Left ventricle myocardium inferior (tissue), 1 donor: ENCODE data around the gene HDAC4. TPM values are rescaled to one million over a fixed set of nuclear protein-coding genes. Genes with fewer than 3 reads are reported as not detected.

ENCODE experiments used
- DNase-seq: peaks from one replicate; pipeline ENCODE4 v3.0.0-alpha.2; 2020
- H3K27ac ChIP-seq: fragments of 200-600 bp; replicated peaks from 2 replicates; pipeline ENCODE4 v1.8.0; 2021
- H3K27me3 ChIP-seq: fragments of 200-600 bp; 2 replicates; pipeline ENCODE4 v1.8.0; 2021; ENCODE audit warnings: low read depth
- H3K36me3 ChIP-seq: fragments of 200-600 bp; 2 replicates; pipeline ENCODE4 v1.8.0; 2021
- H3K4me1 ChIP-seq: fragments of 200-600 bp; 2 replicates; pipeline ENCODE4 v1.8.0; 2021
- H3K4me3 ChIP-seq: fragments of 200-600 bp; 2 replicates; pipeline ENCODE4 v1.8.0; 2021; ENCODE audit warnings: mild to moderate bottlenecking, moderate library complexity
- H3K9me3 ChIP-seq: fragments of 200-600 bp; replicated peaks from 2 replicates; pipeline ENCODE4 v1.8.0; 2021
- intact Hi-C: fragments of 100-400 bp; cut with micrococcal nuclease; formaldehyde crosslinking; loops from one replicate; pipeline ENCODE4 v1.11.0; 2022
- total RNA-seq: library from RNA; stranded (reverse); fragmentation: NEBNext Ultra II Directional; extraction: Animal tissue kit (Norgen Biotek cat#: 25700); gene quantifications from one replicate; pipeline ENCODE4 v1.2.1, GENCODE V29; 2021
- TF ChIP-seq, protein P1 (sequence below): fragments of 200-600 bp; IDR thresholded peaks from 2 replicates; pipeline ENCODE4 v1.8.0; 2021; ENCODE audit warnings: antibody characterized with exemption, mild to moderate bottlenecking, borderline replicate concordance
- donor health status: DM: no; HTN: yes; CAD: no; lungs with severe emphysema.

Gene HDAC4
- total RNA-seq, 1 donor from 2014 or later, result 23.9 TPM

DNA sequence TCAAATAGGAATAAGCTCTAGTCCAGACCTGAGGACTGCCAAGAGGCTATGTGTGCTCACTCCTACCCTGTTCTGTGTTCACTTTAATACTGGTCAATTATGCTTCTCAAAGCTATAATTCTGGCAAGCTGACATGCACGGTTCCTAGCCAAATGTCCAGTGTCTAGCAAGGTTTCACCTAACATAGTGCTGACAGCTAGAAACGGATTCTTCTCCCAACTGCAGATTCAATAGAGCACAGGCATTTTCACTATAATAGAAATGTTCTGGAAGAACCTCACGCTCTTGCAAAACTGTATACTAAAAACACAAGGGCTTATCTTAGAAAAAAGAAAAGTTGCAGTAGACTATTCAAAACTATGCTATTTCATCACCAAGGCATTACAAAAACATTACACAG, 45.1 kb downstream of the HDAC4 start:
- Histone ChIP-seq H3K27me3 (no peaks in the 10 kb centered on the region), H3K9me3 (peaks cover 9% of the 10 kb centered on the region), H3K4me3 (no peak overlapping the region), H3K27ac (peak overlapping the region; percentile 59), H3K4me1 (peaks cover 42% of the 10 kb centered on the region), H3K36me3 (peaks cover 21% of the 10 kb centered on the region)
- DNase-seq, result no peak
- intact Hi-C loops, result no loop called here
- TF ChIP-seq, protein P1, sequence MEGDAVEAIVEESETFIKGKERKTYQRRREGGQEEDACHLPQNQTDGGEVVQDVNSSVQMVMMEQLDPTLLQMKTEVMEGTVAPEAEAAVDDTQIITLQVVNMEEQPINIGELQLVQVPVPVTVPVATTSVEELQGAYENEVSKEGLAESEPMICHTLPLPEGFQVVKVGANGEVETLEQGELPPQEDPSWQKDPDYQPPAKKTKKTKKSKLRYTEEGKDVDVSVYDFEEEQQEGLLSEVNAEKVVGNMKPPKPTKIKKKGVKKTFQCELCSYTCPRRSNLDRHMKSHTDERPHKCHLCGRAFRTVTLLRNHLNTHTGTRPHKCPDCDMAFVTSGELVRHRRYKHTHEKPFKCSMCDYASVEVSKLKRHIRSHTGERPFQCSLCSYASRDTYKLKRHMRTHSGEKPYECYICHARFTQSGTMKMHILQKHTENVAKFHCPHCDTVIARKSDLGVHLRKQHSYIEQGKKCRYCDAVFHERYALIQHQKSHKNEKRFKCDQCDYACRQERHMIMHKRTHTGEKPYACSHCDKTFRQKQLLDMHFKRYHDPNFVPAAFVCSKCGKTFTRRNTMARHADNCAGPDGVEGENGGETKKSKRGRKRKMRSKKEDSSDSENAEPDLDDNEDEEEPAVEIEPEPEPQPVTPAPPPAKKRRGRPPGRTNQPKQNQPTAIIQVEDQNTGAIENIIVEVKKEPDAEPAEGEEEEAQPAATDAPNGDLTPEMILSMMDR, result no peak

DNA sequence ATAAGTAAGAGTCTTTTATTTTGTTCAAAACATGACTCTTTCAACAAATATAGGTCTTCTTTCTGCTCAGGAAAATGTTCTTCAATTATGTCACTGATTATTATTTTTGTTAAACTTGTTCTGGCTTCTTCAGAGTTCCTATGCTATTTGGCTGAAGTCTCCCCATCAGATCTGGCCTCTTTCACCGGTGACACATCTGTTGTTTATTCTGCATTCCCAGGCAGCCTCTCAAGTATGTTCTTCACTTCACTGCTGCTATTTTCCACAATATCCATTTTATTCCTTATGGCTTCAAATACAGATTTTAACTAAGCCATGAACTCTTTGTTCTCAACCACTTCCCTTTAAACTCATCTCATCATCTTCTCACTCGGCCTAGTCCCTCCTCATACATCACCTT, 45.7 kb downstream of the HDAC4 start:
- TF ChIP-seq, protein P1, result no peak
- DNase-seq, result no peak
- peaks cover 9% of the 10 kb centered on the region for H3K9me3 ChIP-seq
- intact Hi-C loops, result no loop called here
- H3K36me3 ChIP-seq, result peaks cover 23% of the 10 kb centered on the region
- no peaks in the 10 kb centered on the region for H3K27me3 ChIP-seq
- no peak overlapping the region for H3K4me3 ChIP-seq
- peak overlapping the region; percentile 59 for H3K27ac ChIP-seq
- peaks cover 36% of the 10 kb centered on the region for H3K4me1 ChIP-seq

DNA sequence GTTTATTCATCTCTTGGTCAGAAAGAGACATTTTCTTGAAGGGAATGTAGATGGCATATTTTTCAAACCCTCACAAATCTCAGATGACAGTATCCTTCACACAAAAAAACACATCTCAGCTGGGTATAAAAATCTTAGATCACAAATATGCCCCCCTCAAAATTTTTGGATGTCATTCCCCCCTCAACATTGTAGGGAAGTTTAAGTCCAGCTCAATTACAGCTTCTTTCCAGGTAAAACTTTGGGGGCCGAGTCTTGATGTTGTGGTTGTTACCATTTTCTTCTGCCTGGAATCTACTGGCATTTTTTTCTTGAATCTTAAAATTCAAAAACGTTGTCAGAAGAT, 46.1 kb downstream of the HDAC4 start:
- TF ChIP-seq, protein P1, result no peak
- Histone ChIP-seq H3K9me3 (peaks cover 9% of the 10 kb centered on the region), H3K27me3 (no peaks in the 10 kb centered on the region), H3K4me1 (peaks cover 32% of the 10 kb centered on the region), H3K36me3 (peaks cover 24% of the 10 kb centered on the region), H3K27ac (peak overlapping the region; percentile 59), H3K4me3 (no peak overlapping the region)
- DNase-seq, result no peak
- intact Hi-C loops, result no loop called here

DNA sequence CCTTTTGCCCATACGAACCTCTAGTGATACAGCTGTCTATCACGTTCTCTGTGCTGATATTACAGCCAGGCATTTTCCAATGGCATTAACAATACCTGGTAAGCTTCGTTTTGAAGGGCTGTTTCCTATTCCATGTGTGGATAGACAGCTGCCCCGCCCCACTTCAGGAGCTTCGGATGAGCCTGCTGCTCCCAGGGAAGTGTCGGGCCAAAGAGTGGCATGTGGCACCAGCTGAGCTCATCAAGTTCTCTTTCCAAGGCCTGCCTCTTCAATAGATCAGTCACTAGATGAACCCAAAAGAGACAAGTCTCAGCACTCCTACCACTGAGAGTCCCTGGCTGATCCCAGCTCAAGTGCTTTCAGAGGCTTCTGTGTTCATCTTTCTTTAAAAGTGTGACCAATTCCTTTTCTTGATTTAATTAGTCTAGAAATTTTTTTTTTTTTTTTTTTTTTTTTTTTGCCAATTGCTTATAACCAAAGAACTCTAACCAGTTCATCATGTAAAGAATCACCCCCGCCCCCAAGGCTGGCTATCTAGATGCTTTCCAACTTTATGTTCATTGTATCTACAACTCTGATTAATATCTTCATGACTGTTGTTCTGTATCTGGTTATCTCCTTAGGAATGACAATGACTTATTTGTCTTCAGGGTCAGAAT, 46.6 kb downstream of the HDAC4 start:
- TF ChIP-seq, protein P1, result no peak
- peaks cover 27% of the 10 kb centered on the region for H3K4me1 ChIP-seq
- peaks cover 9% of the 10 kb centered on the region for H3K9me3 ChIP-seq
- no peak for DNase-seq
- no peak overlapping the region for H3K4me3 ChIP-seq
- peaks cover 29% of the 10 kb centered on the region for H3K36me3 ChIP-seq
- H3K27ac ChIP-seq, result no peak overlapping the region
- intact Hi-C loops, result no loop called here
- no peaks in the 10 kb centered on the region for H3K27me3 ChIP-seq

DNA sequence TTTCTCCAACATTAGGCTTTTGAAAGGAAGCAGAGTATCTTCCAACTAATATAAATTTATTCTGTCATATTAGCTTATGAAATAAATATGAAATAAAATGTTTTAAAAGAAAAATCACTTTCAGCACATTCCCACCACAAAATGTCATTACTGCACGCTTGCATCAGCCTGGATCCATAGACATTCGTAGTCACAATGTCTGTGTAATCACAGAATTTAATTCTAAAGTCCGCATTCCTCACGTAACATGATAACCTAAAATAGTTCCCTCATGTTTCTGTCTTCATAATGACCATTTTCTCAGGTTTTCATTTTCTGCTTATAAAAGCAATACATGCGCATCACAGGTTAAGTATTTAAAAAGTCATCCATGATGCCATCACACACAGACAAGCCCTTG, 47.1 kb downstream of the HDAC4 start:
- Histone ChIP-seq H3K27ac (no peak overlapping the region), H3K4me1 (peaks cover 32% of the 10 kb centered on the region), H3K9me3 (peaks cover 9% of the 10 kb centered on the region), H3K4me3 (no peak overlapping the region), H3K36me3 (peaks cover 29% of the 10 kb centered on the region), H3K27me3 (no peaks in the 10 kb centered on the region)
- DNase-seq, result no peak
- TF ChIP-seq, protein P1, result no peak
- intact Hi-C loops, result no loop called here
